Spleen (tissue), 11 donors: ENCODE results near the gene RFXAP. TPM values are rescaled to one million over a fixed set of nuclear protein-coding genes. Genes with fewer than 3 reads are reported as not detected.

Experiments
- DNase-seq: peaks from one replicate; pipeline ENCODE4 v3.0.0-alpha.2; 2020
- H3K27ac ChIP-seq, 8 donors: fragments of 200-600 bp; sonication (generic) in 7 of 8; 1 replicate in 4 of 8; 2 replicates in 4 of 8; pipeline versions ENCODE4 v1.5.0 to v1.8.0; 2016 to 2021; ENCODE audit warnings: inconsistent platforms in 4 of 8, mild to moderate bottlenecking in 4 of 8, moderate library complexity in 1 of 8
- H3K27me3 ChIP-seq, 7 donors: fragments of 200-600 bp; sonication (generic) in 6 of 7; replicated peaks in 1 of 7; 1 replicate in 4 of 7; 2 replicates in 3 of 7; pipeline versions ENCODE4 v1.5.0 to v1.8.0; 2016 to 2021; ENCODE audit warnings: inconsistent platforms in 3 of 7, mild to moderate bottlenecking in 1 of 7
- H3K36me3 ChIP-seq, 6 donors: fragments of 200-600 bp; sonication (generic) in 5 of 6; 1 replicate in 4 of 6; 2 replicates in 2 of 6; pipeline versions ENCODE4 v1.5.0 to v1.8.0; 2016 to 2021; ENCODE audit warnings: inconsistent platforms in 2 of 6
- H3K4me1 ChIP-seq, 6 donors: fragments of 200-600 bp; sonication (generic) in 5 of 6; 1 replicate in 3 of 6; 2 replicates in 3 of 6; pipeline versions ENCODE4 v1.5.0 to v1.8.0; 2016 to 2021; ENCODE audit warnings: inconsistent platforms in 3 of 6
- H3K4me3 ChIP-seq, 8 donors: fragments of 200-600 bp; sonication (generic) in 7 of 8; 1 replicate in 4 of 8; 2 replicates in 4 of 8; pipeline versions ENCODE4 v1.5.0 to v1.8.0; 2016 to 2021; ENCODE audit warnings: inconsistent platforms in 4 of 8, mild to moderate bottlenecking in 4 of 8, moderate library complexity in 2 of 8
- H3K9me3 ChIP-seq, 8 donors: fragments of 200-600 bp; sonication (generic) in 7 of 8; 1 replicate in 4 of 8; 2 replicates in 4 of 8; pipeline versions ENCODE4 v1.5.0 to v1.8.0; 2016 to 2021; ENCODE audit warnings: inconsistent platforms in 4 of 8
- POLR2A ChIP-seq, 3 donors: fragments of 450-650 bp; IDR thresholded peaks; one replicate each; pipeline ENCODE4 v1.5.1; 2017; ENCODE audit warnings: antibody characterized with exemption in 3 of 3, mild to moderate bottlenecking in 1 of 3
- POLR2AphosphoS5 ChIP-seq, 3 donors: sonication (generic); formaldehyde crosslinking; IDR thresholded peaks; one replicate each; pipeline ENCODE4 v1.5.1; 2017; ENCODE audit warnings: antibody characterized with exemption in 3 of 3
- WGBS, 5 donors: extraction: QIAGEN DNeasy Blood & Tissue Kit in 3 of 5; methylation state at CpG; one replicate each; pipeline versions ENCODE4 v1.1.5 to v1.1.7; 2013 to 2018; 5-methylcytosine and 5-hydroxymethylcytosine counted together
- intact Hi-C: fragments of 100-400 bp; cut with DNase I; formaldehyde crosslinking; loops from one replicate; pipeline ENCODE4 v1.15.0; 2023; ENCODE audit warnings: low total_unique reads
- polyA plus RNA-seq, 3 donors: library from polyadenylated mRNA; stranded (reverse); fragments of 200-250 nt; gene quantifications; one replicate each; pipeline ENCODE4 v1.2.1, GENCODE V29; 2013
- total RNA-seq, 7 donors: library from RNA; depleted of rRNA in 3 of 7; stranded (reverse); fragments of >200 nt in 3 of 7; fragmentation: NEBNext Ultra II Directional in 4 of 7; extraction: Animal tissue kit (Norgen Biotek cat#: 25700) in 4 of 7; gene quantifications; one replicate each; pipeline versions ENCODE4 v1.1.0 to v1.2.1, GENCODE V29; 2016 to 2021
- TF ChIP-seq, protein P1 (sequence below), 11 experiments: fragments of 200-600 bp in 7 of 11; fragments of 450-650 bp in 4 of 11; sonication (generic) in 4 of 11; IDR thresholded peaks in 8 of 11; conservative IDR thresholded peaks in 3 of 11; 1 replicate in 7 of 11; 2 replicates in 4 of 11; pipeline versions ENCODE4 v1.4.0 to v1.8.0; 2016 to 2021; ENCODE audit warnings: antibody characterized with exemption in 11 of 11, inconsistent platforms in 4 of 11, mild to moderate bottlenecking in 1 of 11
- donor health status: healthy with polysubstance abuse.
- donor health status: DM: no; HTN: no; CAD: no; lungs with moderate emphysema.
- donor health status: DM: no; HTN: no; CAD: no.
- donor health status: Bipolar disorder and iron deficiency.
- donor health status: healthy.
- donor health status: DM: no; HTN: no; CAD: no.
- donor health status: DM: yes; HTN: yes; CAD: no.

The RFXAP gene
- total and polyA plus RNA-seq, 10 donors: 4.6 to 9.3 (median 6.5) TPM

- TF ChIP-seq, protein P1, sequence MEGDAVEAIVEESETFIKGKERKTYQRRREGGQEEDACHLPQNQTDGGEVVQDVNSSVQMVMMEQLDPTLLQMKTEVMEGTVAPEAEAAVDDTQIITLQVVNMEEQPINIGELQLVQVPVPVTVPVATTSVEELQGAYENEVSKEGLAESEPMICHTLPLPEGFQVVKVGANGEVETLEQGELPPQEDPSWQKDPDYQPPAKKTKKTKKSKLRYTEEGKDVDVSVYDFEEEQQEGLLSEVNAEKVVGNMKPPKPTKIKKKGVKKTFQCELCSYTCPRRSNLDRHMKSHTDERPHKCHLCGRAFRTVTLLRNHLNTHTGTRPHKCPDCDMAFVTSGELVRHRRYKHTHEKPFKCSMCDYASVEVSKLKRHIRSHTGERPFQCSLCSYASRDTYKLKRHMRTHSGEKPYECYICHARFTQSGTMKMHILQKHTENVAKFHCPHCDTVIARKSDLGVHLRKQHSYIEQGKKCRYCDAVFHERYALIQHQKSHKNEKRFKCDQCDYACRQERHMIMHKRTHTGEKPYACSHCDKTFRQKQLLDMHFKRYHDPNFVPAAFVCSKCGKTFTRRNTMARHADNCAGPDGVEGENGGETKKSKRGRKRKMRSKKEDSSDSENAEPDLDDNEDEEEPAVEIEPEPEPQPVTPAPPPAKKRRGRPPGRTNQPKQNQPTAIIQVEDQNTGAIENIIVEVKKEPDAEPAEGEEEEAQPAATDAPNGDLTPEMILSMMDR (IDR thresholded peaks at IDR 0.05 in 8 of 11, conservative IDR thresholded peaks at IDR 0.05 in 3 of 11): no peak
- TF ChIP-seq POLR2A (IDR thresholded peaks at IDR 0.05): no peak
- TF ChIP-seq POLR2AphosphoS5 (IDR thresholded peaks at IDR 0.05): no peak
- WGBS, 5 donors: 47 to 73% (median 56%) methylated on average over 4 of the region's 4 CpGs
- intact Hi-C loops: loop anchor here (10.0 kb wide), 1 partner anchor 175 kb away; the partner anchor contains the start of gene ALG5
- Histone ChIP-seq H3K27ac (peak overlapping the region in 2 of 8 donors; percentile 93), H3K4me1 (peaks cover 10 to 65% (median 43%) of the 10 kb centered on the region in 6 donors), H3K4me3 (peak overlapping the region; percentile 51 to 95 (median 82)), H3K9me3 (no peaks in the 10 kb centered on the region), H3K27me3 (no peaks in the 10 kb centered on the region), H3K36me3 (peaks cover 0 to 5% (median 0%) of the 10 kb centered on the region in 6 donors)
- DNase-seq: no peak
Measured at GRCh38 chr13:36820222-36820621, 1.2 kb downstream of the RFXAP start.

GRCh38 chr13:36822785-36823184 is 3.8 kb downstream of the RFXAP start:
- TF ChIP-seq POLR2A (IDR thresholded peaks at IDR 0.05) (no peak), POLR2AphosphoS5 (IDR thresholded peaks at IDR 0.05) (no peak)
- TF ChIP-seq, protein P1 (IDR thresholded peaks at IDR 0.05 in 8 of 11, conservative IDR thresholded peaks at IDR 0.05 in 3 of 11): no peak
- WGBS, 5 donors: 75 to 91% (median 81%) methylated on average over 3 of the region's 3 CpGs
- H3K4me1 ChIP-seq: peaks cover 10 to 65% (median 43%) of the 10 kb centered on the region in 6 donors
- H3K36me3 ChIP-seq: peaks cover 0 to 31% (median 13%) of the 10 kb centered on the region in 6 donors
- intact Hi-C loops: loop anchor here (10.0 kb wide), 1 partner anchor 172 kb away; the partner anchor contains the start of gene ALG5
- no peak overlapping the region for H3K27ac ChIP-seq
- no peaks in the 10 kb centered on the region for H3K27me3 ChIP-seq
- H3K4me3 ChIP-seq: no peak overlapping the region
- H3K9me3 ChIP-seq: no peaks in the 10 kb centered on the region
- DNase-seq: no peak

DNA sequence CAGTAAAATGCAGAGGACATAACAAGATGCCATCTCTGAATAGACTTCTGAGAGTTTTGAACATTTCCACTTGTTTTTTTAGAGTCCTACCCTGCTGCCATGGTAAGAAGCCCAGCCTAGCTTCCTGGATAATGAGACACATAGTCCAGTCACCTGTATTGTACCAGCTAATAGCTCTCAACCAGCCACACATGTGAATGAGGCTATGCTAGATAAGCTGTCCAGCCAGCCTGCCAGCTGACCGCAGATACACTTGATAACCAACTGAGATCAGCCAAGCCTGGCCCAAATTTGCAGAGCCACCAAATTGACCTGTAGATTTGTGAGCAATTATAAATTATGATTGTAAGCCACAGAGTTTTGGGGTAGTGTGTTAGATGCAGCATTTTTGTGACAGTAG is 10.7 kb downstream of the RFXAP start:
- intact Hi-C loops: loop anchor here (10.0 kb wide), 1 partner anchor 165 kb away; the partner anchor contains the start of gene ALG5
- Histone ChIP-seq H3K36me3 (peaks cover 0 to 81% (median 20%) of the 10 kb centered on the region in 6 donors), H3K9me3 (no peaks in the 10 kb centered on the region), H3K4me3 (no peak overlapping the region), H3K27ac (no peak overlapping the region), H3K27me3 (no peaks in the 10 kb centered on the region), H3K4me1 (peaks cover 0 to 2% (median 0%) of the 10 kb centered on the region in 6 donors)
- DNase-seq: no peak
- WGBS, 5 donors: 20 to 100% (median 58%) methylated on average over 1 of the region's 1 CpG
- TF ChIP-seq, protein P1 (IDR thresholded peaks at IDR 0.05 in 8 of 11, conservative IDR thresholded peaks at IDR 0.05 in 3 of 11): no peak
- TF ChIP-seq POLR2A (IDR thresholded peaks at IDR 0.05) (no peak), POLR2AphosphoS5 (IDR thresholded peaks at IDR 0.05) (no peak)

GRCh38 chr13:36831291-36831690 is 12.3 kb downstream of the RFXAP start:
- TF ChIP-seq, protein P1 (IDR thresholded peaks at IDR 0.05 in 8 of 11, conservative IDR thresholded peaks at IDR 0.05 in 3 of 11): no peak
- no peak for TF ChIP-seq POLR2AphosphoS5 (IDR thresholded peaks at IDR 0.05)
- TF ChIP-seq POLR2A (IDR thresholded peaks at IDR 0.05): no peak
- 95 to 99% (median 98%) methylated on average over 3 of the region's 3 CpGs for WGBS, 5 donors
- Histone ChIP-seq H3K27me3 (no peaks in the 10 kb centered on the region), H3K4me1 (no peaks in the 10 kb centered on the region), H3K36me3 (peaks cover 0 to 68% (median 17%) of the 10 kb centered on the region in 6 donors), H3K9me3 (no peaks in the 10 kb centered on the region), H3K4me3 (no peak overlapping the region), H3K27ac (no peak overlapping the region)
- intact Hi-C loops: no loop called here
- DNase-seq: no peak
